Right lung (tissue), 5 donors: Measurements from ENCODE around the gene CREBBP. TPM values are rescaled to one million over a fixed set of nuclear protein-coding genes. Genes with fewer than 3 reads are reported as not detected.

ENCODE experiments used
- DNase-seq, 2 donors: peaks; one replicate each; pipeline ENCODE4 v3.0.0-alpha.2; 2013
- polyA plus RNA-seq, 5 donors: library from polyadenylated mRNA; unstranded; fragments of 120-200 nt; gene quantifications; one replicate each; pipeline versions ENCODE4 v1.2.1 to v1.2.3, GENCODE V29; 2013; ENCODE audit warnings: inconsistent platforms in 1 of 5, low replicate concordance in 1 of 5; ENCODE audit not compliant: insufficient read length in 5 of 5, insufficient read depth in 1 of 5

The CREBBP gene
- polyA plus RNA-seq, 5 donors: 69.4 to 103 (median 87.6) TPM

GRCh38 chr16:3800019-3800418, 80.5 kb downstream of the CREBBP start:
- no peak for DNase-seq

- no peak for DNase-seq
Measured at GRCh38 chr16:3799354-3799753, 81.2 kb downstream of the CREBBP start.

- no peak for DNase-seq
Measured at GRCh38 chr16:3798838-3799237, 81.7 kb downstream of the CREBBP start.

- no peak for DNase-seq
Measured at GRCh38 chr16:3797904-3798811, 82.4 kb downstream of the CREBBP start.

GRCh38 chr16:3797473-3797872, 83.0 kb downstream of the CREBBP start:
- no peak for DNase-seq

- no peak for DNase-seq
Measured at GRCh38 chr16:3793161-3793576, 87.3 kb downstream of the CREBBP start.

- DNase-seq: no peak
Measured at GRCh38 chr16:3792472-3793012, 88.0 kb downstream of the CREBBP start.

GRCh38 chr16:3791701-3792100, 88.8 kb downstream of the CREBBP start:
- no peak for DNase-seq

- DNase-seq: no peak
Measured at GRCh38 chr16:3789375-3790099, 91.0 kb downstream of the CREBBP start.

GRCh38 chr16:3788711-3789374, 91.7 kb downstream of the CREBBP start:
- DNase-seq: no peak

GRCh38 chr16:3787924-3788661, 92.4 kb downstream of the CREBBP start:
- DNase-seq: no peak

GRCh38 chr16:3785413-3785812, 95.1 kb downstream of the CREBBP start:
- DNase-seq: no peak

- DNase-seq: no peak
Measured at GRCh38 chr16:3783516-3783915, 97.0 kb downstream of the CREBBP start.

- DNase-seq: no peak
Measured at GRCh38 chr16:3782566-3782965, 97.9 kb downstream of the CREBBP start.

GRCh38 chr16:3781421-3781820, 99.1 kb downstream of the CREBBP start:
- DNase-seq: no peak

- no peak for DNase-seq
Measured at GRCh38 chr16:3780570-3780969, 99.9 kb downstream of the CREBBP start.

- peak in 1 of 2 donors; percentile 13 for DNase-seq
Measured at GRCh38 chr16:3776316-3776715, 104.2 kb downstream of the CREBBP start.

- no peak for DNase-seq
Measured at GRCh38 chr16:3774819-3775218, 105.7 kb downstream of the CREBBP start.

- DNase-seq: no peak
Measured at GRCh38 chr16:3774156-3774767, 106.3 kb downstream of the CREBBP start.

- no peak for DNase-seq
Measured at GRCh38 chr16:3773663-3774062, 106.8 kb downstream of the CREBBP start.

- DNase-seq: no peak
Measured at GRCh38 chr16:3771513-3771912, 109.0 kb downstream of the CREBBP start.
